NOMO-1 treated with DMSO at 0.1 percent for 48 hours (cell line): ENCODE data around the gene PDCD5.
"Not testable (repeated sequence)": the region's sequence is repeated elsewhere in the genome, so short reads cannot be mapped to it uniquely, and the experiment has no call there.

Experiments used
- DNase-seq: peaks from one replicate; lab custom pipeline; 2025; ENCODE audit not compliant: unreplicated experiment; lab: John Stamatoyannopoulos, UW

The PDCD5 gene, protein sequence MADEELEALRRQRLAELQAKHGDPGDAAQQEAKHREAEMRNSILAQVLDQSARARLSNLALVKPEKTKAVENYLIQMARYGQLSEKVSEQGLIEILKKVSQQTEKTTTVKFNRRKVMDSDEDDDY

DNA sequence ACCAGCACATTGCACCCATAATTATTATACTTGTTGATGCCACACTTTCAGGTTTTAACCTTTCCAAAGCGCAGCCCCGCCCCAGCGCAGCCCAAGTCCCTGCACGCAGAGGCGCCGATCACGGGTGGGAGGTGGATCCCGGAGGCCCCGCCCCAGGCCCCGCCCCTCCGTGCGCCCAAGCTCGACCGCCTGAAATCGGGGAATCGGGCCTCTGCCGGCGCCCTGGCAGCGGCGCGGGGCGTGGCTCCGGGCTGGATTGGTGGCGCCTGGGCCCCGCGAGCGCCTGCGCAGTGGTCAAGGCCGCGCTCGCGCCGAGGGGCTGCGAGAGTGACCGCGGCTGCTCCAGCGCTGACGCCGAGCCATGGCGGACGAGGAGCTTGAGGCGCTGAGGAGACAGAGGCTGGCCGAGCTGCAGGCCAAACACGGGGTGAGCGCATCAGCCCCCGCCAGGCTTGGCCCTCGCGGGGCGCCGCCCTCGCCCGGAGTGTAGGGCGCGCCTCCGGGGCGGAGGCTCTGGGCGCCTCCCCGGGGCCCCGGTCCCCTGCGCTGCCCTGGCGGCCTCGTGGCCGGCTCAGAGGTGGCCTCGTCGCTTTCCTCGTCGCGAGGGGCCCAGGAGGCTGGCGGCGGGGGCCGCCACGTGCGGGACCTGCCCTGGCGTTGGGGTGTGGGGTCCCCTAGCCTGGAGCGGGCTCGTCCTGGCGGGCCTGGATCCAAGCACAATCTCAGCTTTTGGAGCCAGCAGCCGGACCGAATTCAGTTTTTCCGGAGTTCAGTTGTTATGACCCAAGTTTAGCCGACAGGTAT, at the start of gene PDCD5:
Gene PDCD5 (plus strand): TSS at position 290 of the 804 bp plus-strand sequence. CDS start 72 bp downstream, at position 362.
- peak; percentile 90 for DNase-seq

DNA sequence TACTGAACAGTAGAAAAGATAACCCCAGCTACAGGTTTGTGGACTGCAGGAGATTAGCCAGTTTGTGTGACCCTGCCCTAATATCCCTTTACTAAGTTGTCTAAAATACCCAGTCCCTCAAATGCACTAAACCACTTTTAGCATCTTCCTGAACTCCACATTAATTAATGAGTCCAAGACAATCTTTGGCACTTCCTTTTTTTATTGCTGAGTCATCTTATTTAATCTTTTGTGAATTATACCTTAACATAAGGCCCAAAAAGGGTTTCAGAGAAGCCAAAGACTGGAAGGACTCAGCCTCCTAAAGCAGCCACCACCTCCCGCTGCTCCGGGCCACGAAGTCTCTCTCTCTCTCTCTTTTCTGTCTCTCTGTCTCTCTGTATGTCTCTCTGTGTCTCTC, 48.8 kb upstream of the PDCD5 start:
- DNase-seq, result no peak

DNA sequence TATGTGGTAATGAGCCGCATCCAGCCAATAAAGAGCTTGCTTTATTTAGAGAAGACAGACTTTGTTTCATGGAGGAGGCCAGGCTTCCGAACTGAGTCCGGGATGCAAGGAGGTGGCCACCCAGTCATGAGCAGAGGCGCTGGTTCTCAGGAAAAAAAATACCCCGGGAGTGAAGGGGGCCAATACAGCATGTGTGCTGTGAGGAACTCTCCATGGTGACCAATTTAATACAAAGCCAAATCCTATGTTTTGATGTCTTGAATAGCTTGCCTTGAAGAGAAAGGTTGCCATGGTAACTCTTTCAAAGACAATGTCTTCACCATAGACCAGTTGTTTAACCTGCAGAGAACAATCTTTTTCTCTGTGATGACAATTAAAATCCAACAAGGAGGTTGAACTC, 43.4 kb upstream of the PDCD5 start:
- no peak for DNase-seq

DNA sequence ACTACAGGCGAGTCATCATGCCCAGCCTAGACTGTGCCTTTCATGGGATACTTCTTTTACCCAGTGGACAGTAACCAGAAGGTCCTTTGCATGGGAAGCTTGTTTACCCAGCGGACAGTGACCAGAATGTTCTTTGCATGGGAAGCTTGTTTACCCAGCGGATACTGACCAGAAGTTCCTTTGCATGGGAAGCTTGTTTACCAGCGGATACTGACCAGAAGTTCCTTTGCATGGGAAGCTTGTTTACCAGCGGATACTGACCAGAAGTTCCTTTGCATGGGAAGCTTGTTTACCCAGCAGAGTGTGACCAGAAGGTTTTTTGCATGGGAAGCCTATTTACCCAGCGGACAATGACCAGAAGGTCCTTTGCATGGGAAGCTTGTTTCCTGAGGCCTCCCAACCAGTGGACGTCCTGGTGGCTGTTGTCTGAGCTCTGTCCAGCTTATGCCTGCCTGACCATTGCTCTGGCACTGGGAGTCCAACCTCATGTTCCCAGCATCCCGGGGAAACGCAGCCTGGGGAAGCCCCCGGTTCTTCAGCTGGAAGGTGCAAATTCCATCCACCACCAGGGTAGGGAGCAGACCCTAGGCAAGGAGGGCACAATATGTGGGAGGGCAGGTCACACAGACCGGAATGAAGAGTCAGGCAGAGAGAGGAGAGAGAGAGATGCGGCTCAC, 41.6 kb upstream of the PDCD5 start:
- DNase-seq, result no peak

DNA sequence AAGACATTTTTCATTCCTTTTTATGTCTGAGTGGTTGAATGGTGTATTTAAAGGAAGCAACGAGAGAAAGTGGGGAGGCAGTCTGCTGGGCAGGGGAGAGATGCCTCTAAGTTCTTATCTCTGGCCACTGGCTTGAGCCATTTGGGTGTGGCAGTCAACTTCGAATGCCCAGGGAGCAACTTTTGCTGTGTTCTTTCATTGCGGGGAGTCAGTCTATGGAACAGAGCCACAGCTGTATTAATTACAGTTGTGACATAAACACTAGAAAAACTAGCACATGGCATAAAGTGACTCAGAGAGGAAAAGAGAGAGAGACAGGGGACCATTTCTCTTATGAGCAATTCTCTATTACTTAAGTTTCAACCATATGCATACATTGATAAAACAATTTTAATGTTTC, 40.4 kb upstream of the PDCD5 start:
- DNase-seq, result no peak

DNA sequence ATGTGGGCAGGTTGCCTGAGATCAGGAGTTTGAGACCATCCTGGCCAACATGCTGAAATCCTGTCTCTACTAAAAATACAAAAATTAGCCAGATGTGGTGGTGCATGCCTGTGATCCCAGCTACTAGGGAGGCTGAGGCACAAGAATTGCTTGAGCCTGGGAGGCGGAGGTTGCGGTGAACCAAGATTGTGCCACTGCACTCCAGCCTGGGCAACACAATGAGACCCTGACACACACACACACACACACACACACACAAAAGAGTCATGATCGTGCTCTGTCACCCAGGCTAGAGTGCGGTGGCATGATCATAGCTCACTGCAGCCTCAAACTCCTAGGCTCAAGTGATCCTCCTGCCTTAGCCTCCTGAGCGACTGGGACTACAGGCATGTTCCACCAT, 39.6 kb upstream of the PDCD5 start:
- DNase-seq, result not testable (repeated sequence)

DNA sequence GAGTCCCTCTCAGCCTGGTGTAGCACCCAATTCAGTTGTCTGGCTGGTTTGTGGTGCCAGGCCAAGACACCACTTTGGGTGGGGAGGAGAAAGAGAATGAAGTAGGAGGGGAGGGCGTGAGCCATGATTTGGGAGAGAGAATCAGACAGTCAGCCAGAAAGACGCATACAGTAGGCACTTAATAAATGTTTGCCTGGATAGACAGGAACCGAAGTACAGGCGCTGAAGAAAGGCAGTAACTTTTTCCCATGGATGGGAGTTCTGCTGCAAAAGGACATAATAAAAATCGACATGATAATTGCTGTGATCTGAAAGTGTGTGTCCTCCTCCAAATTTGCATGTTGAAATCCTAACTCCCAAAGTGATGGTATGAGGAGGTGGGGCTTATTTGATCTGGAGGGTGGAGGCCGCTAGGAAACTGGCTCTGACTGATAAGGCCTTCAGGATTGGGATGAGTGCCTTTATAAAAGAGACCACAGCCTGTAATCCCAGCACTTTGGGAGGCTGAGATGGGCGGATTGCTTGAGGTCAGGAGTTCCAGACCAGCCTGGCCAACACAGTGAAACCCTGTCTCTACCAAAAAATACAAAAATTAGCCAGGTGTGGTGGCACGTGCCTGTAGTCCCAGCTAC, 38.4 kb upstream of the PDCD5 start:
- no peak for DNase-seq

DNA sequence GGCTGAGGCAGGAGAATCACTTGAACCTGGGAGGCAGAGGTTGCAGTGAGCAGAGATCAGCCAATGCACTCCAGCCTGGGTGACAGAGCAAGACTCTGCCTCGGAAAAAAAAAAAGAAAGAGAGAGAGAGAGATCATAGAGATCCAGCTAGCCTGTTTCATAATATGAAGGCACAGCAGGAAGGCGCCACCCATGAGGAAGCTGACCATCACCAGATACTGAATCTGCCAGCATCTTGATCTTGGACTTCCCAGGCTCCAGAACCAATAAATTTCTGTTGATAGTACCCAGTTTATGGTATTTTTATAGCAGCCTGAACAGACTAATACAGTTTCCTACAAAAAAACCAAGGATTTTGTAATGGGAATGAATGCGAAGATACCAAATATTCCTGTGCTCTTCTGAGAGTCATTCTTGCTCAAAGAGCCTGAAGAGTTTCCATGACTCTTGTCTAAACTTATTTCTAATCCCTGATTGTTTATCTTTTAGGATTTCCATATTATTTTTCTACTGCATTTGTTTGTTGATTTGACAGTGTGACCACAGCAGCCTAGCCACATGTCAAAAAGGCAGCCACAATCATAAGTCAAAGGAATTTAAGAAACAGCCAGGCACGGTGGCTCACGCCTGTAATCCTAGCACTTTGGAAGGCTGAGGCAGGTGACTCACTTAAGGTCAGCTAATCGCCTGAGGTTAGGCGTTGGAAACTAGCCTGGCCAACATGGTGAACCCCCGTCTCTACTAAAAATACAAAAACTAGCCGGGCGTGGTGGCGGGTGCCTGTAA, 37.7 kb upstream of the PDCD5 start:
- DNase-seq, result no peak

DNA sequence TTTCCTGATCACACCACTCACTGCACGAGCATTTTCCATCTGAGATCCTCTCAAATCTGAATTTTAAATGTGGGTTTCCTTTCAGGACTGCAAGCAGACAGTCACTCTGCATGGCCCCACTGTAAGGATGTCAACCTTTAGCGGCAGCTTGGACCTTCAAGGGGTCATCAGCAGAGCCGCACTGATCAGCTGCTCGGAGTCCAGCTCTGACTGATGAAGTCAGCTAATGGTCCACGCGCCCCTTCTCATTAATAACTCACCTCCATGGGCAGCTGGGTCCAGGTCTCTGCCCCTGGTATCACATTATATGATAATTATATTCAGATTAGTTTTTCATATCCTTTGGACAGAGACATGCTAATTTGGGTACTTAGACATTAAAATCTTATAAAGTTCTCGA, 36.1 kb upstream of the PDCD5 start:
- no peak for DNase-seq

DNA sequence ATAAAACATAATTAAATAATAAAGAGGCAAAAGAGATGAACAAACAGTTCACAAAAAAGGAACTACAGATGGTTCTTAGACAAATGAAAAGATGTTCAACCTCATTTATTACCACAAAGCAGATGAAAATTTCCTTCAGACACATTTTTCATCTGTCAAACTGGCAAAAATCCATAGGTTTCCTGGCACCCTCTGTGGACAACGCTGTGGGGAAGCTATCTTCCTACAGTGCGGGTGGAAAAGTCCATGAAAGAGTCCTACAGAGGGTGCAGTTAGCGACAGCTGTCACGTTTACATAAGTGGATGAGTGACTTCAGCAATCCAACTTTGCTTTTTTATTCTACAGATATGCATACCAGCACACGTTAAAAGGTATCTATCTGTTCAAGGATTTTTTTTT, 30.3 kb upstream of the PDCD5 start:
- no peak for DNase-seq

DNA sequence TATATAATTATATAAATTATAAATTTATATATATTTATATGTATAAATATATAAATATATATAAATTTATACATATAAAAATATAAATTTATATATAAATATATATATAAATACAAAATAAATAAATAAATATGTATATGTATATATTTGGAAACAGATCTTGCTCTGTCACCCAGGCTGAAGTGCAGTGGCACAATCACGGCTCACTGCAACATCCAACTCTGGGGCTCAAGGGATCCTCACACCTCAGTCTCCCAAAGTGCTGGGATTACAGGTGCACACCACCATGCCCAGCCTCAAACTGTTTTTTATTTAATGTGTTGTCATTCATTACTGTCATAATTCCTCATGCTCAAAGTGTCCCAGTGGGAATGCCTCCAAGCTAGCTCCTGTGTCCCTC, 25.2 kb upstream of the PDCD5 start:
- DNase-seq, result no peak

DNA sequence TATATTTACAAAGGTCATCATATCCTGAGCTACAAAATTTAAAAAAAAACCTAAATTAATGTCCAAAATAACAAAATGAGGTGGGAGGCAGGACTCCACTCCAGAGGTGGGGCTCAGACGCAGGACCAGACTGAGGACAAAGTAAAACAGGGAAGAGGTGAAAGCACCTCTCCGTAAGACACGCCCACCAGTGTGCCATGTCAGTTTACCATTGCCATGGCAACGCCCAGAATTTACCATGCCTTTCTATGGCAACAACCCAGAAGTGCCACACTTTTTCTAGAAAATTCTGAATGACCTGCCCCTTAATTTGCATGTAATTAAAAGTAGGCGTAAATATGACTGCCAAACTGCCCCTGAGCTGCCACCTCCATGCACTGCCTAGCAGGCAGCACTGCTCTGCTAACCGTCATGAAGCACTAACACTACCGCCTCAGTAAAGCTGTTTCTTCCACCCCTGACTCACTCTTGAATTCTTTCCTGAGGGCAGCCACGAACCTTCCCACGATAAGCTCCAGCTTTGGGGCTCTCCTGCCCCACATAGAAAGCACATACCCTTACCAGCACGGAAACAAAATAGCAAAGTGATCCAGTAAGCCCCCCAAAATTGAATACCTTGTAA, 22.3 kb upstream of the PDCD5 start:
- DNase-seq, result no peak

DNA sequence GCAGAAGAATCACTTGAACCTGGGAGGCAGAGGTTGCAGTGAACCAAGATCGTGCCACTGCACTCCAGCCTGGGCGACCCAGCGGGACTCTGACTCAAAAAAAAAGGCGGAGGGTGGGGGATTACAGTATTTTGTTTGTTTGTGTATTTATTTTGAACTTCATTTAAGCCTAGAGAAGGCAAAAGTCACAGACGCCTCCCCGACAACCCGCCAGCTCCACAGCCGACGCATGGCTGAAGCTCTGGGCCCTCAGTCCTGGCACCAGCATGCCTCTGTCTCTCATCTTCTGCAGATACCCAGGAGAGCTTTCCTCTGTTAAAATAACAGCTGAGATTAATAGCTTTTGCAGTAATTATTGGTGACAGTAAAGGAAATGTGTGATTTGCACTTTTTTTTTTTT, 17.2 kb upstream of the PDCD5 start:
- DNase-seq, result no peak

DNA sequence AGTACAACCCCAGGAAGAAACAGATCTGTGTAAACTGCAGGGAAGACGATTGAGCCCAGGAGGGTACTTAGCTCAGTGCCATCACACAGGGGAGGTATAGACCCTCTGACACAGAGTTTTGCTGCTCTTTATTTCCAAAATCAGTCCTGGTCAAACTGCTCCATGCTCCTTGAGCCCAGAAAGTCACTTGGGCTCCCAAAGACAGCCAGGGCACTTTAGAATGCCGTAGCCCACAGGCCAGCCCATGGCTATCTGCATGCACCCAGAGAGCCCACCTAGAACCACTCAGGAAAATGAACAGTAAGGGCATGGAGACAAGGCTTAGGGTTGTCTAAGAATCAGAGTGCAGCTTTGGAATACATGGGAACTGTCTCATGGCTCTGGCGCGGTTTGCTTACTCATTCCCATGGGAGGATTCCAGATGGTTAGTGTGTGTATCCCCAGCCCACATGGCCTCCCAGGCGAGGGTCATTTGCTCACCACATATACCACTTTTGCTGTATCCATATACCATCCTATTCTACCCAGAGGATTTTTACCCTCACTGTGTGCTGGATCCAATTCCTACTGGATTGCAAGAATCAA, 14.7 kb upstream of the PDCD5 start:
- DNase-seq, result no peak

DNA sequence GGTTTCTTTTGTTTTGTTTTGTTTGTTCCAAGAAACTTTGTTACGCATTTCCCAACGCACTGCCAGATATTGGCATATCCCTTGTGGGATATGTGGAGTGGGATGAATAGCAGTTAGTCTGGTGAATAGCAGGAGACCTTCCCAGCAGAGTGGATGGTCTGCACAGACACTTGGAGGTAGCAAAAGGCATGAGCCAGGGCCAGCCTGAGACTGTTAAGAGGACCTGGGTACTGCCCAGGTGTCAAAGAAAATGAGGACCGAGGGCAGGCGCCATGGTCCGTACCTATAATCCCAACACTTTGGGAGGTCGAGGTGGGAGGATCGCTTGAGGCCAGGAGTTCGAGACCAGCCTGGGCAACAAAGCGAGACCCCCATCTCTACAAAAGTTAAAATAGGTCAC, 13.5 kb upstream of the PDCD5 start:
- DNase-seq, result no peak

DNA sequence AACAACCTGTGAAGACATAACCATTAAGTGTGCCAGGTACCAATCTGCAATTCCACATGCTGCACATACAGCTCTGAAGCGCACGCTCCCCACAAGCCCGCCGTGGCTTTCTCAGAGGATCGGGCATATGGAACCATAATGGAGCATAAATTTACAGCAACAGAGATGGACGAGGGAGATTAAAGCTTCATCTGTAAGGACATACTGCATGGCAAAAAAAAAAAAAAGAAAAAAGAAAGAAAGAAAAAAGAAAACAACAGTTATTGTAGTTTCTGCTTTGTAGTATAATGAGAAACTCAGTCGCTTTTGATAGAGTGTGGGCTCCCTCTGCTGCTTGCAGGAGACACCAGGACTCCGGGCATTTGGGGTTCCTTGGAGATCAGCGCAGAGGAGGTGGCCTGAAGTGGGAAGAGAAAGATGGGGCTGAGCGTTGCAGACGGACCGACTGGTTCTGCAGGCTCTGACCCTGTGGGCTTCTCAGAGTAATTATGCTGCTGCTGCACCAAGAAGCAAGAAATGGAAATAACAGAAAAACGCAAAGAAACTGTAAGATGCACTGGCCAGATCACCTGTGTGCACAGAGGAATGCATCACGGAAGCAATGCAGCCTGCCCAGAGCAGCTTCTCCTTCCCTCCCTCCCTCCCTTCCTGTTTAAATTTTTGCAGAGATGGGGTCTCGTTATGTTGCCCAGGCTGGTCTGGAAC, 10.8 kb upstream of the PDCD5 start:
- peak; percentile 41 for DNase-seq

DNA sequence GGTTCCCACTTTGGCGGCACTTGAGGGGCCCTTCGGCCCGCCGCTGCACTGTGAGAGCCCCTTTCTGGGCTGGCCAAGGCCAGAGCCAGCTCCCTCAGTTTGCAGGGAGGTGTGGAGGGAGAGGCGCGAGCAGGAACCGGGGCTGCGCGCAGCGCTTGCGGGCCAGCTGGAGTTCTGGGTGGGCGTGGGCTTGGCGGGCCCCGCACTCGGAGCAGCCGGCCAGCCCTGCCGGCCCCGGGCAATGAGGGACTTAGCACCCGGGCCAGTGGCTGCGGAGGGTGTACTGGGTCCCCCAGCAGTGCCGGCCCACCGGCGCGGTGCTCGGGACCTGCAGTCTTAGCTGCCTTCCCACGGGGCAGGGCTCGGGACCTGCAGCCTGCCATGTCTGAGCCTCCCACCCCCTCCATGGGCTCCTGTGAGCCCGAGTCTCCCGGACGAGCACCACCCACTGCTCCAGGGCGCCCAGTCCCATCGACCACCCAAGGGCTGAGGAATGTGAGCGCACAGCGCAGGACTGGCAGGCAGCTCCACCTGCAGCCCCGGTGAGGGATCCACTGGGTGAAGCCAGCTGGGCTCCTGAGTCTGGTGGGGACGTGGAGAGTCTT, 9.4 kb upstream of the PDCD5 start:
- not testable (repeated sequence) for DNase-seq

DNA sequence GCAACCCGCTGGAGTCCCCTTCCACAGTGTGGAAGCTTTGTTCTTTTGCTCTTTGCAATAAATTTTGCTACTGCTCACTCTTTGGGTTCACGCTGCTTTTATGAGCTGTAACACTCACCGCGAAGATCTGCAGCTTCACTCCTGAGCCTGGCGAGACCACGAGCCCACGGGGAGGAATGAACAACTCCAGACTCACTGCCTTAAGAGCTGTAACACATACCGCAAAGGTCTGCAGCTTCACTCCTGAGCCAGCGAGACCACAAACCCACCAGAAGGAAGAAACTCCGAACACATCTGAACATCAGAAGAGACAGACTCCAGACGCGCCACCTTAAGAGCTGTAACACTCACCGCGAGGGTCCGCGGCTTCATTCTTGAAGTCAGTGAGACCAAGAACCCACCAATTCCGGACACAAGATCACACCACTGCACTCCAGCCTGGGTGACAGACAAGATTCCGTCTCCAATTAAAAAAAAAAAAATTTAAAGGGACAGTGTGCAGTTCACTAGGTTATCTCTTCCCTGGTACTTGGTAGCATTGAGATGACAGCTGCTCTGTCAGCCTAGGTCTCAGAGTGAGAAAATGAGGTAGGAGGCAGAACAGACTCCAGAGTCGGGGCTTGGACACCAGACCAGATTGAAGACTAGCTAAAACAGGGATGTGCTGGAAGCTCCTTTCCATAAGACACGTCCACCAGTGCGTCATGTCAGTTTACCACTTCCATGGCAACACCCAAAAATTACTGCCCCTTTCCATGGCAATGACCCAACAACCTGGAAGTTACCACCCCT, 8.1 kb upstream of the PDCD5 start:
- DNase-seq, result not testable (repeated sequence)

DNA sequence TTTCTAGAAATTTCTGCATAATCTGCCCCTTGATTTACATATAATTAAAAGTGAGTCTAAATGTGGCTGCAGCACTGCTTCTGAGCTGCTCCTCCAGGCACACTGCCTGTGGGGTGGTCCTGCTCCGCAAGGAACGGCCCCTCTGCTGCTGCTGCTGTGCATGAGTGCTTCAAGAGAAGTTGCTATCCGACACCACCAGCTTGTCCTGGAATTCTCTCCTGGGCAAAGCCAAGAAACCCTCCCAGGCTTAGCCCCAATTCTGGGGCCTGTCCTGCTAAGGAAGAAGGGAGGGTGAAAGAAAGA, 7.5 kb upstream of the PDCD5 start:
- no peak for DNase-seq
